ENCODE data around the gene ATG4C.

Gene ATG4C

DNA sequence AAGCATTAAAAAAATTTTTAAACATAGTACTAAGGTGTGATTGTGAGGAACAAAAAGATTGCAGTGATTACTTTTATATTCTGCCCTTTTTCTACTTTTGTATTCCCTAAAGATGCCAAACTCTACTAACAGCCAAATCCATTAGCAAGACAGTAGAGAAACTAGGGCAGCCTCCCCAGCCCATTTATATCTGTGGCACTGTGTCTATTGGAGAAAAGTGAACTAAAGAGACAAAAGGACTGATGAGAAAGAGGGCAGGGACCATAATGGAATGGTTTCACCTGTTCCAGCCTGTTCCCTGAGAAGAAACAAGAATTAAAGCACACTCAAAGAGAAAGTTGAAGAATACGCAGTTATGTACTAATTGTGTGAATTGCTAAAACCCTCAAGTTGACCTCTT, 56.6 kb downstream of the ATG4C start:
- no peak for DNase-seq (ENCODE audit: low read depth)
- TF ChIP-seq, protein P1, sequence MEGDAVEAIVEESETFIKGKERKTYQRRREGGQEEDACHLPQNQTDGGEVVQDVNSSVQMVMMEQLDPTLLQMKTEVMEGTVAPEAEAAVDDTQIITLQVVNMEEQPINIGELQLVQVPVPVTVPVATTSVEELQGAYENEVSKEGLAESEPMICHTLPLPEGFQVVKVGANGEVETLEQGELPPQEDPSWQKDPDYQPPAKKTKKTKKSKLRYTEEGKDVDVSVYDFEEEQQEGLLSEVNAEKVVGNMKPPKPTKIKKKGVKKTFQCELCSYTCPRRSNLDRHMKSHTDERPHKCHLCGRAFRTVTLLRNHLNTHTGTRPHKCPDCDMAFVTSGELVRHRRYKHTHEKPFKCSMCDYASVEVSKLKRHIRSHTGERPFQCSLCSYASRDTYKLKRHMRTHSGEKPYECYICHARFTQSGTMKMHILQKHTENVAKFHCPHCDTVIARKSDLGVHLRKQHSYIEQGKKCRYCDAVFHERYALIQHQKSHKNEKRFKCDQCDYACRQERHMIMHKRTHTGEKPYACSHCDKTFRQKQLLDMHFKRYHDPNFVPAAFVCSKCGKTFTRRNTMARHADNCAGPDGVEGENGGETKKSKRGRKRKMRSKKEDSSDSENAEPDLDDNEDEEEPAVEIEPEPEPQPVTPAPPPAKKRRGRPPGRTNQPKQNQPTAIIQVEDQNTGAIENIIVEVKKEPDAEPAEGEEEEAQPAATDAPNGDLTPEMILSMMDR (conservative IDR thresholded peaks at IDR 0.05; ENCODE audit: low read length), result no peak
- H3K4me3 ChIP-seq (ENCODE audit: low read length), result no peak overlapping the region

DNA sequence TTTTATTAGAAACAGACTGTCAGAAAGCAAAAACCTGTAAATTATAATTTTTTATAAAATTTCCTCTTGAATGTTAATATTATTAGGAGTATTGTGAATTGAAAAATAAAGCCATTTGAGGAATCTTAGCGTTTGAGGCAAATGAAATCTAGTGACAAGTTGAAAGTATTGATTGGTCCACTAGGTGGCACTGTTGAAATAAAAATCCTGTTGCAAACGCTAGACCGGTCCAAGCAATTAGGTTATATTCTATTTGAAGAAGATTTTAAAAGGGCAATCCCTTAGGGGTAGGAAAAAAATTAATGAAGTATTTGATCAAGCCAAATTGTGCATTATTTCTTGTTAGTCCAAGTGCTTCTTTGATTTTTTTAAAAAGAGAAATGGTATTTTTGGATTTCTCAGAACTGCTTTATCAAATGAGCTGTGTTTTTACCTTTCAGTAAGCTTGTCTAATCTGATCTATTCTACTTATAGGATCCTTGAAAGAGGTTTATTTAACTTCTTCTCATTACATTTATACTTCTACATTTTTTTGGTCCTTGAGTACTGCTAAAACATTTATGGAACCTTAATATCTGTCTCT, 57.7 kb downstream of the ATG4C start:
- TF ChIP-seq, protein P1 (conservative IDR thresholded peaks at IDR 0.05; ENCODE audit: low read length), result peak; percentile 76
- peak; percentile 70 for DNase-seq (ENCODE audit: low read depth)
- H3K4me3 ChIP-seq (ENCODE audit: low read length), result no peak overlapping the region

DNA sequence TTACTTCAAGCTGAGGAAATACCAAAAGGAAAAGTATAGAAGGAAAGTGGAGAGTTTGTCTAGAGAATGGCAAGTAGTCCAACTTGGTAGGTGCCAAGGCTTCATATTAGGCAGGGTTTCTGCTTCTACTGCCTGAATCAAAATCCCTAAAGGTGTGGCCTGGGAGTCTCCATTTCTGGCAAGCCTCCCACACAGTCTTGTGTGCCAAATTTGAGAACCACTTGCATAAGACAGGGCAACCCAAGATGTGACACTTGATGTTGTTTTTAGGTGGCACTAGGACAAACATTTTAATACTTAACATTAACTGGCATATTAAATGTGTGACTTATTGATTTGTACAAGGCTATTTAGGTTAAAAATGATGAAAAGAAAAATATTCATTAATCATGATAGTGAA, 60.1 kb downstream of the ATG4C start:
- no peak overlapping the region for H3K4me3 ChIP-seq (ENCODE audit: low read length)
- TF ChIP-seq, protein P1 (conservative IDR thresholded peaks at IDR 0.05; ENCODE audit: low read length), result no peak
- no peak for DNase-seq (ENCODE audit: low read depth)

DNA sequence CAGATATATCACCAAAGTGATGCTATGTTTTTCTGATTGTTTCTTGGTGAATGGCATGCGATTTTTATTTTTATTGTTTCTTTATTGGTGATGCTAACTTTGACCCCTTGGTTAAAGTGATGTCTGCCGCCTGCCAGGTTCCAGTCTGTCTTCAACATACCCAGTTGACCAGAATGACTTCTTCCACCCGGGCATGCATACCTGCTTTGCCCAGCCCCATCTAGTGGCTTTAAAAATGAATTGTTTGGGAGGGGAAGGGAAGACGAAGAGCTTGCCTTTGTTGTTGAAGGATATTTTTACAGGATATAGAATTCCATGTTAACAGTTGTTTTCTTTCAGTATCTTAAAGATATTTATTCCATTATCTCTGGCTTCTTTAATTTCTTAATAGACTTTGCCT, 65.1 kb downstream of the ATG4C start:
- TF ChIP-seq, protein P1 (conservative IDR thresholded peaks at IDR 0.05; ENCODE audit: low read length), result no peak
- H3K4me3 ChIP-seq (ENCODE audit: low read length), result no peak overlapping the region
- DNase-seq (ENCODE audit: low read depth), result no peak

DNA sequence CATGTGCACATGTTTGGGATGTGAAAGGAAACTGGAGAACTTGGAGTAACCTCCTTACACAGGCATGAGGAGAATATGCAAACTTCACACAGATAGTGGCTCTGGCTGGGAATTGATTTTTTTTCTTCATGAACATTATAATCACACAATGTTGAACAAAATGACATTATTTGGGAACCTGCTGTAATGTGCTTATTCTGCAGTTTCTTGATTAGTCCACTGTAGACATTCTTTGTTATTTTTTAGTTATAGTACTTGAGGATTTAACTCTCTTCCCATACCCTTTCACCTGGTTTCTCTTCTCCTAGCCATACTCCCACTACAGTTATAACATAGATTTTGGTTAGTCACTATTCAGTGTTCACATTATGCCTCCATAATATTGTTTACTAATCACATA, 68.3 kb downstream of the ATG4C start:
- no peak overlapping the region for H3K4me3 ChIP-seq (ENCODE audit: low read length)
- TF ChIP-seq, protein P1 (conservative IDR thresholded peaks at IDR 0.05; ENCODE audit: low read length), result no peak
- DNase-seq (ENCODE audit: low read depth), result no peak

DNA sequence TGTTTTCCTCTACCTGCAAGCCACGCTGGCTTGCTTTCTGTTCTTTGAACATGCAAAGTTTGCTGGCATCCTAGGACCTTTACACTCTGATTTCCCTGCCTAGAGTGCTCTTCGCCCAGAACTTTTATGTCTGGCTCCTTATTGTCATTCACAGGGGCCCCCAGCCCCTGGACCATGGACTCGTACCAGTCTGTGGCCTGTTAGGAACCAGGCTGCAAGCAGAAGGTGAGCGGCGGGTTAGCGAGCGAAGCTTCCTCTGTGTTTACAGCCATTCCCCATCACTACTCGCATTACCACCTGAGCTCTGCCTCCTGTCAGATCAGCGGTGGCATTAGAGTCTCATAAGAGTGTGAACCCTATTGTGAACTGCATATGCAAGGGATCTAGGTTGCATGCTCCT, 73.0 kb downstream of the ATG4C start:
- H3K4me3 ChIP-seq (ENCODE audit: low read length), result no peak overlapping the region
- TF ChIP-seq, protein P1 (conservative IDR thresholded peaks at IDR 0.05; ENCODE audit: low read length), result no peak
- DNase-seq (ENCODE audit: low read depth), result no peak

DNA sequence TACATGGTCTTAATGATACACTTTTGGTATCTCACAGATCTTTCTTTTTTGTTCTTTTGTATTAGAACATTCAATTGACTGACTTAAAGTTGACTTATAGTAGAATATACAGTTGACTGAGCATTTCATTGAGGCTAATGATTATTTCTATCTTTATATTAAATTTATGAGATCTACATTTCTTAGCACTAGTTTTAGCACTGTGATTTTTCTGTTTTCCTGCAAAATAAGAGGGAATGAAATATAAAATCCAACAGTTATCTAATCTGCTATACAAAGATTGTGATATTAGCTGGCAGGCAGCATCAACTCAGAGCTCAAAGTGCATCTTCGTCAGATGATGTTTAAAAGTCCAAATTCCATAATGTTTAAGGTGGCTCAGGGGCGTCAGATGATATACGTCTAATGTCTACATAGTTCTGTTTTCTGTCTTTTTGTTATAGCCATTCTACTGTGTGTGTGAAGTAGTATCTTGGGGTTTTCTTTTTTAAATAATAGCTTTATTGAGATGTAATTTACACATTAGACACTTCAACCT, 85.4 kb downstream of the ATG4C start:
- no peak overlapping the region for H3K4me3 ChIP-seq (ENCODE audit: low read length)
- TF ChIP-seq, protein P1 (conservative IDR thresholded peaks at IDR 0.05; ENCODE audit: low read length), result no peak
- DNase-seq (ENCODE audit: low read depth), result no peak
